ENCODE measurements around the gene NAIP.
A peak's percentile ranks its signal among the peaks of the same experiment; 100 is the strongest.
"Not testable (repeated sequence)": the region's sequence is repeated elsewhere in the genome, so short reads cannot be mapped to it uniquely, and the experiment has no call there.

The NAIP gene

DNA sequence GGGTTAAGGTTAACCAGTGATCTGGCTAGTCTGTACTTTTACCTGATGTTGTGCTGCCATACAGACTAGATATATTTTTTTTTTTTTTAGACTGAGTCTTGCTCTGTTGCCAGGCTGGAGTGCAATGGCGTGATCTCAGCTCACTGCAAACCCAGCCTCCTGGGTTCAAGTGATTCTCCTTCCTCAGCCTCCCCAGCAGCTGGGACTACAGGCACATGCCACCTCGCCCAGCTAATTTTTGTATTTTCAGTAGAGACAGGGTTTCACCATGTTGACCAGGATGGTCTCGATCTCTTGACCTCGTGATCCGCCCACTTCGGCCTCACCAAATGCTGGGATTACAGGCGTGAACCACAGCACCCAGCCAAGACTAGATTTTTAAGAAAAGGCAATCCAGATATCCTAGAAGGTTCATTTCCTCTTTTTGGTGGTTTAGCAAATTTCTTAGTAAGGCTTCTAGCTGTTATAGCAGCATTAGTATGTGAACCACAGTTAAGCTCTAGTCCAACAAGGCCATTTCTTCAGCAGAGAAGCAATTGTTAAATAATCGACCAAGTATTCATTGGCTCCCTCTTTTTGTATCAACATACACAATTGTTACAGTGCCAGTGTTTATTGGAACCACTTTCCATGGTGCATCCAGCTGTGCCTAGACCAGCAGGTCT lies at the start of gene NAIP:
Gene NAIP (minus strand): TSS at position 51 of the 665 bp plus-strand sequence. CDS start 12,424 bp downstream, outside the sequence.
- not testable (repeated sequence) for FAIRE-seq

DNA sequence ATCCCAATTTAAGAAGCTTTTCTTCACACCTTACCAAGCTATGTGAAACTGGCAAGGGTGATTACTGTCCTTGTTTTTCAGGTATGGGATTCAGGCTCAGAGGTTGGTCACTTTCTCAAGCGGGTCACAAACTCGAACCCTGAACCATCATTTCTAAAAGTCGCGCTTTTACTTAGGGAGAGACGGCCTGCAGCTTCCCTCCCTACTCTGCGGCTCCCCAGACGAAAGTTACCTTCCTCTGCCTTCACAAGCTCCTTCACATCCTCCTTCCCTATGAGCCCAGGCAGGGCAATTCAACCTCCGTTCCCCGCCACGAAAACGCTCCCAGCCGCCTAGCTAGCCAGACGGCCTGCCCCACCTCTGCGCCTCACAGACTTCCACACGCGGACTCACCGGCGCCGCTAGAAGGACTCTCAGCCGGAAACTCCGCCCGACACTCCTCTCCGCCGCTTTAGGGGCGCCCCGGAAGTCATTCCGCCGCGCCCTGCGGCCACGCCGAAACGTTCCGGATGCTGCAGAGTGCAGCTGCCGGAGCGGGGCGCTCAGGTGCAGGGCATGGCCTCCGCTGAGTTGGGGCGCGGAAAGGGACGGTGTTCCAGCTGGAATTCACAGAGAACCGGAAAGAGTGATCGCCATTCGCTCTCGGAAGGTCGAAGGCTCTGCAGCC lies 42.3 kb upstream of the NAIP start, which contains the start of gene GTF2H2:
Gene GTF2H2 (minus strand): TSS at position 415 of the 667 bp plus-strand sequence. CDS start 4,913 bp downstream, outside the sequence.
- FAIRE-seq = peak; percentile 71

- peak; percentile 45 for FAIRE-seq
Measured at GRCh38 chr5:71061322-71061721, 36.2 kb upstream of the NAIP start.

GRCh38 chr5:71059426-71059825 lies 34.3 kb upstream of the NAIP start:
- FAIRE-seq = not testable (repeated sequence)

DNA sequence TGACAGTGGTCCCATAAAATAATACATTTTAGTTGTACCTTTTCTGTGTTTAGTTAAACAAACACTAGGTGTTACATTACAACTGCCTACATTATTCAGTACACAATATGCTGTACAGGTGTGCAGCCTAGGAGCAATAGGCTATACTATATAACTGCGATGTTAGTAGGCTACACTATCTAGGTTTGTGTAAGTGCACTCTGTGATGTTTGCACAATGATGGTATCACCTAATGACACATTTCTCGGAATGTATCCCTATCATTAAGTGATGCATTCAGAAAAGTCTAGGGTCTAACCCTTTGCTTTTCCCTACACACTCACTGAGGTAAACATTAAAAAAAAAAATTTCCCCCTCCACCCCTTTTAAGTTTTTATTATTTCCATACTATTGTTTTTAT lies 19.7 kb upstream of the NAIP start:
- FAIRE-seq = not testable (repeated sequence)

GRCh38 chr5:71044128-71044527 lies 19.0 kb upstream of the NAIP start:
- FAIRE-seq = not testable (repeated sequence)

GRCh38 chr5:71031046-71031776 lies 6.1 kb upstream of the NAIP start:
- FAIRE-seq = not testable (repeated sequence)

DNA sequence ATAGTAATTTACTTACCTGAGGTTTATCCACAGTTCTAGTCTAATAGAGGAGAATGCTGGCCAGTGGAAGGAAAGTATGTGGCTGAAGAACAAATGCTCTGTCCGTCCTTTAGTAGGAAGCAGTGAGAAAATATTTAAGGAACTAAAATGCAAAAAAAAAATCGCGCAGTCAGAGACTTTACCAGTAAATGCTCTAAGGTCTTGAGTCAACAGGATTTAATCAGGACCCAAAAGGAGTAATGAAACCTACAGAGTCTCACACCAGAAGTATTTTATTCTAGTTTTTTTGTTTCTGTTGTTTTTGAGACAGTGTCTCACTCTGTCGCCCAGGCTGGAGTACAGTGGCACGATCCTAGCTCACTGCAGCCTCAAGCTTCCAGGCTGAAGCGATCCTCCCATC lies 4.5 kb downstream of the NAIP start:
- not testable (repeated sequence) for FAIRE-seq

DNA sequence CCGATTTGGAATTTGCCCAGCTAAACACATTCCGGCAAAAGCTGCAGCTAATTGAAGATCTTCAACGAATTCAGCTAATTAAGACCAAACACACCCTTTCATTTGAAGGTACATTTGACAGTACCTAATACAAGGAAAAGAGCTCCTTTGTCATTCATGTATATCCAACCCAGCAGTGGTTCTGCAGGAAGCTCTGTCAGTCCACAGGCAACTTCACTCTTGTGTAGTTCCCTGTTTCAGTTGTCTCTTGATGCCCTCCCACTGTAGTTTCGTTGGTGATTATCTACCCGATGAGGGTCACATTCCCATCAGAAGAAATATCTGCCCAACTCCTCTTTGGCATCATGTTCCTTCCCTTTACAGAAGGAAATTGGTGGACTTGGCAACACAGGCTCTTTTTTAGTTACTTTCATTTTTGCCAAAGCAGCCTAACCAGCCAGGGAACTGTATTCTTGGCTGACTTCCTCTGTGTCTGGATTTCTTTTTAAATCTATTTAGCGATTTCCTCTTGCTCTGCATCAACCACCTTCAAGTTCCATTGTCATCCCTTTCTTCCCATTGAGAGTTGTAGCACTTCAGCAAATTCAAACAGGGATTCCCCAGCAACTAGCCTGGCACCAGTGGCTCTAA lies 6.6 kb downstream of the NAIP start:
- not testable (repeated sequence) for FAIRE-seq

GRCh38 chr5:71014176-71014575 lies 11.0 kb downstream of the NAIP start:
- FAIRE-seq = no peak

DNA sequence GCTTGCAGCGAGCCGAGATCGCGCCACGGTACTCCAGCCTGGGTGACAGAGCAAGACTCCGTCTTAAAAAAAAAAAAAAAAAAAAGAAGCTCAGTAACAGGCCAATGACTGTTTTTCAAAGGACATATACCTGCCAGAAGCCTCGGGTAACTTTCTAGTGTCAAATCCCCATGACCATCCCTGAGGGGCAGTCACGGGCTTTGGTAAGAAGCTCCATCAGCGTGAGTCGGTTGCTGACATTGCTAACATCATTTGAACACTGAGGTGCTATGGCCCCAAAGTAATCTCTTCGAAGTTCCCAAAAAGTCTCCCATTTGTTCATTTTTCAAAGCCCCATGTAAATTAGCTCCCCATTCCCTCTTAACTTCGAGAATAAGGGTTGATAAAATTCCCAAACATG lies 11.6 kb downstream of the NAIP start:
- no peak for FAIRE-seq

- FAIRE-seq = no peak
Measured at GRCh38 chr5:71011194-71011792, 13.8 kb downstream of the NAIP start.

GRCh38 chr5:71006983-71007382 lies 18.2 kb downstream of the NAIP start:
- FAIRE-seq = not testable (repeated sequence)

DNA sequence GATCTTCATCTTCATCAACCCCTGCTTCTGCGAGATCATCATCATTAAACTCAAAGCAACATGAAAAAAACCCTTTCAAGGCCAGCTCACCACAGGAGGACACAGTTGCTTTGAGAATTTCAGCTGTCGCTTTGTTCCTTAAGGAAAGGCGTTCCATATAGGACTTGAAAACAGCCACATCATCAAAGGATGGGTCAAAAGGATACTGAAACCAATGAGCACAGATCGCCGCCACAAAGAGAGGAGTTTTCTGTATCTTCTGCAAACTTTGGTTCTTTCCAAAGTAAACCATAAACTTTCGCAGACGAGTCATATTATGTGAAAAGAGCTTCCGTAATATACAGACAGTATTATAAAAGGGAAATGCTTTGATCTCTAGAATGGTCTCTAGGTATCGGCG lies 40.3 kb downstream of the NAIP start:
- FAIRE-seq = not testable (repeated sequence)

DNA sequence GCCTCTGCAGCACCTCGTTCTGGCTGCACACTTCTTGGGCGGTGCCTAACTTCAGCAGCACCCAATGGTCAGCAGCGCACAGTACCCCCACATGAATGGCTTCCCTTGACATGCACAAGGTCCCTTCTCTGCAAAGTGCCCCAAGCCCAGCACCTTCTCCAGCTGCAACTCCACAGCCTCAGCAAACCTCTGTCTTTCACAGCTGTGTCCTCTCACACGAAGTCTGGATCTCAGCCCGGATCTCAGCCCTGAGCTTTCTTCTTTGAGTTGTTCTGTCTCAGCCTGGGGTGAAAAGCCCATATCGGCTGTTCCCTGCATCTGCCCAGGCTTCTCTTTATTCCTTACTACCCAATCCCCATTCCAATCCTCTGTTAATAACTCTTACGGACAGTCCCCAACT lies 57.9 kb downstream of the NAIP start:
- not testable (repeated sequence) for FAIRE-seq

DNA sequence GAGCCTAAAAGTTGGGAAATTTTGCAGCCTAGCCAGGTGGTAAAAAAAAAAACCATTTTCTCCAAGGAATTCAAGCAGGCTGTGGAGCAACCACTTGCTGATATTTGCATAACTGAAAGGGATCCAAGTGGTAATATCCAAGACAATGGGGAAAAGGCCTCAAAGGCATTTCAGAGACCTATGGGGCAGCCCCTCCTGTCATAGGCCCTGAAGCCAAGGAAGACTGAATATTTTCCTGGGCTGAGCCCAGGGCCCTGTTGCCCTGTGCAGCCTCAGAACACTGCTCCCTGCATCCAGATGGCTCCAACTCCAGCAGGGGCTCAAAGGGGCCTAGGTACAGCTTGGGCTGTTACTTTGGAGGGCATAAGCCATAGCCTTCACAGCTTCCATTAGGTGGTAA lies 60.6 kb downstream of the NAIP start:
- not testable (repeated sequence) for FAIRE-seq

GRCh38 chr5:70953068-70953467 lies 72.1 kb downstream of the NAIP start:
- FAIRE-seq = not testable (repeated sequence)

- not testable (repeated sequence) for FAIRE-seq
Measured at GRCh38 chr5:70932560-70932959, 92.6 kb downstream of the NAIP start.

GRCh38 chr5:70931709-70932368 lies 93.3 kb downstream of the NAIP start:
- not testable (repeated sequence) for FAIRE-seq

DNA sequence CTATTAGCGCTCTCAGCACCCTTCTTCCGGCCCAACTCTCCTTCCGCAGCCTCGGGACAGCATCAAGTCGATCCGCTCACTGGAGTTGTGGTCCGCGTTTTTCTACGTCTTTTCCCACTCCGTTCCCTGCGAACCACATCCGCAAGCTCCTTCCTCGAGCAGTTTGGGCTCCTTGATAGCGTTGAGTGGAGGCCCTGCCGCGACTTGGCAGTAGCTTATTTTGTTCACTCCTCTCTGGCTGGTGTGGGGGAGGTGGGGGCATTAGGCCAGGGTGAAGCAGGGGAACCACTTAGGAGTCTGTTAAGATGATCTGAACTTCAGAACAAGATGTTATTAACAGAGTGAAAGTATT lies 100.0 kb downstream of the NAIP start:
- not testable (repeated sequence) for FAIRE-seq

Data from endometrium (tissue), 2 donors.